GM12878 (cell line): ENCODE data around the gene MACROD2. TPM values are rescaled to one million over a fixed set of nuclear protein-coding genes. Genes with fewer than 3 reads are reported as not detected.

Experiments used
- ATAC-seq: fragments of 200-7000 bp; cut with Tn5 transposase; 3 replicates; pipeline ENCODE4 v1.9.1; 2020; ENCODE audit warnings: mild to moderate bottlenecking, moderate library complexity
- BruUV-seq: library from RNA; stranded (reverse); fragments of 400-500 nt; replicated peaks from 2 replicates; lab custom pipeline; 2021; lab: Mats Ljungman, UMichigan
- CTCF ChIA-PET: fragments of 300-600 bp; sonication (Branson Sonifier 250); formaldehyde crosslinking; extraction: SDS; loops from one replicate; lab custom pipeline; 2021; ENCODE audit warnings: inconsistent platforms; lab: Yijun Ruan, JAX
- POLR2A ChIA-PET: fragments of 350-600 bp; formaldehyde crosslinking; extraction: SDS; loops from one replicate; lab custom pipeline; 2021; ENCODE audit warnings: inconsistent platforms; lab: Charles Lee
- RAD21 ChIA-PET: fragments of 300-600 bp; sonication (Branson Sonifier 250); formaldehyde crosslinking; loops from one replicate; lab custom pipeline; 2023; ENCODE audit warnings: antibody characterized with exemption; ENCODE audit not compliant: unreplicated experiment; lab: Charles Lee
- SMC1A ChIA-PET: fragments of 300-600 bp; sonication (Branson Sonifier 250); formaldehyde crosslinking; loops from one replicate; lab custom pipeline; 2023; ENCODE audit not compliant: unreplicated experiment, uncharacterized antibody; lab: Charles Lee
- DNase-seq: peaks from one replicate; pipeline ENCODE4 v3.0.0-alpha.2; 2011; ENCODE audit warnings: low read depth, low spot score
- FAIRE-seq: peaks from 3 replicates; lab custom pipeline; 2011; peaks lifted over from hg19 to GRCh38; lab: Jason Lieb, UNC
- H2AFZ ChIP-seq: 2 replicates; pipeline ENCODE4 v1.6.0; 2011; ENCODE audit warnings: low read depth, low read length, control low read depth; ENCODE audit not compliant: control insufficient read depth
- H3K27ac ChIP-seq: 2 replicates; pipeline ENCODE4 v1.5.1; 2011; ENCODE audit warnings: control low read depth; ENCODE audit not compliant: control insufficient read depth, insufficient read depth
- H3K27me3 ChIP-seq, 2 experiments: replicated peaks in 1 of 2; 2 replicates each; pipeline versions ENCODE4 v1.6.0 to v1.6.1; 2011; ENCODE audit warnings: low read length in 1 of 2; ENCODE audit not compliant: control insufficient read depth in 2 of 2, insufficient read depth in 2 of 2
- H3K36me3 ChIP-seq, 2 experiments: 2 replicates each; pipeline ENCODE4 v1.5.1; 2011; ENCODE audit warnings: low read length in 1 of 2; ENCODE audit not compliant: control insufficient read depth in 2 of 2, insufficient read depth in 2 of 2
- H3K4me1 ChIP-seq: 2 replicates; pipeline ENCODE4 v1.6.1; 2011; ENCODE audit warnings: mild to moderate bottlenecking, low read length, moderate library complexity, mixed read lengths; ENCODE audit not compliant: control insufficient read depth, insufficient read depth
- H3K4me2 ChIP-seq: 2 replicates; pipeline ENCODE4 v1.6.0; 2011; ENCODE audit warnings: control low read depth; ENCODE audit not compliant: control insufficient read depth, insufficient read depth
- H3K4me3 ChIP-seq: fragments of 200-600 bp; sonication (generic); 2 replicates; pipeline ENCODE4 v1.5.1; 2016
- H3K79me2 ChIP-seq: 2 replicates; pipeline ENCODE4 v1.6.0; 2011; ENCODE audit warnings: low read length; ENCODE audit not compliant: control insufficient read depth, insufficient read depth
- H3K9ac ChIP-seq: 2 replicates; pipeline ENCODE4 v1.8.0; 2011; ENCODE audit warnings: low read length, control low read depth, mixed read lengths; ENCODE audit not compliant: control insufficient read depth, insufficient read depth
- H3K9me3 ChIP-seq: replicated peaks from 3 replicates; pipeline ENCODE4 v1.5.1; 2011; ENCODE audit warnings: mild to moderate bottlenecking, low read length; ENCODE audit not compliant: control insufficient read depth, insufficient read depth
- H4K20me1 ChIP-seq: 2 replicates; pipeline ENCODE4 v1.6.0; 2011; ENCODE audit not compliant: control insufficient read depth, insufficient read depth
- ATF3 ChIP-seq: IDR thresholded peaks from 2 replicates; pipeline ENCODE4 v1.6.1; 2011; ENCODE audit warnings: low read depth, mild to moderate bottlenecking, low read length, moderate library complexity, borderline replicate concordance; ENCODE audit errors: extremely low read depth
- ATF7 ChIP-seq: fragments of 450-650 bp; IDR thresholded peaks from 2 replicates; pipeline ENCODE4 v1.6.1; 2016; ENCODE audit warnings: low read depth, mild to moderate bottlenecking
- BCL11A ChIP-seq: IDR thresholded peaks from 2 replicates; pipeline ENCODE4 v1.6.1; 2011; ENCODE audit warnings: low read depth, low read length
- CHD1 ChIP-seq: IDR thresholded peaks from 2 replicates; pipeline ENCODE4 v1.6.1; 2012; ENCODE audit warnings: low read depth, low read length, improper control_type of control experiment
- FOS ChIP-seq: IDR thresholded peaks from 3 replicates; pipeline ENCODE4 v1.6.1; 2011; ENCODE audit warnings: borderline replicate concordance; ENCODE audit not compliant: insufficient read length; ENCODE audit errors: extremely low read depth
- FOXM1 ChIP-seq: IDR thresholded peaks from 2 replicates; pipeline ENCODE4 v1.6.1; 2012; ENCODE audit warnings: low read depth, mild to moderate bottlenecking, inconsistent platforms, low read length, moderate library complexity
- HDAC2 ChIP-seq: fragments of 200-600 bp; sonication (generic); IDR thresholded peaks from 2 replicates; pipeline ENCODE4 v1.6.1; 2017
- HDAC6 ChIP-seq: fragments of 200-600 bp; sonication (generic); IDR thresholded peaks from one replicate; pipeline ENCODE4 v1.8.0; 2017; ENCODE audit warnings: antibody characterized with exemption; ENCODE audit not compliant: unreplicated experiment
- HSF1 ChIP-seq: fragments of 150-350 bp; IDR thresholded peaks from 2 replicates; pipeline ENCODE4 v1.6.1; 2014; ENCODE audit warnings: mild to moderate bottlenecking, low read depth, low read length
- PAX5 ChIP-seq: IDR thresholded peaks from 2 replicates; pipeline ENCODE4 v1.6.1; 2011; ENCODE audit warnings: low read depth, low read length, borderline replicate concordance
- POLR2AphosphoS5 ChIP-seq: IDR thresholded peaks from 2 replicates; pipeline ENCODE4 v1.6.1; 2011; ENCODE audit warnings: mild to moderate bottlenecking, low read length, inconsistent platforms
- POU2F2 ChIP-seq: IDR thresholded peaks from 3 replicates; pipeline ENCODE4 v1.6.1; 2011; ENCODE audit warnings: low read depth, mild to moderate bottlenecking, low read length, borderline replicate concordance
- SMAD1 ChIP-seq: fragments of 450-650 bp; IDR thresholded peaks from 2 replicates; pipeline ENCODE4 v1.6.1; 2018; ENCODE audit warnings: mild to moderate bottlenecking, low read depth; ENCODE audit not compliant: partially characterized antibody
- TARDBP ChIP-seq: IDR thresholded peaks from 2 replicates; pipeline ENCODE4 v1.6.1; 2016; ENCODE audit warnings: borderline replicate concordance
- USF1 ChIP-seq: IDR thresholded peaks from 2 replicates; pipeline ENCODE4 v1.6.1; 2011; ENCODE audit warnings: borderline replicate concordance, low read depth, mild to moderate bottlenecking, moderate library complexity, mixed read lengths, low read length; ENCODE audit not compliant: insufficient read depth; ENCODE audit errors: extremely low read length
- ZBTB4 ChIP-seq: fragments of 450-650 bp; formaldehyde crosslinking; IDR thresholded peaks from 2 replicates; pipeline ENCODE4 v1.4.0; 2022; ENCODE audit warnings: mild to moderate bottlenecking, moderate library complexity
- ZNF217 ChIP-seq: fragments of 450-650 bp; IDR thresholded peaks from 2 replicates; pipeline ENCODE4 v1.6.1; 2017; ENCODE audit warnings: antibody characterized with exemption, mild to moderate bottlenecking
- ZNF384 ChIP-seq: IDR thresholded peaks from 2 replicates; pipeline ENCODE4 v1.6.1; 2012; ENCODE audit warnings: low read depth, mild to moderate bottlenecking, low read length, improper control_type of control experiment, borderline replicate concordance
- WGBS: methylation state at CpG from one replicate; pipeline ENCODE4 v1.1.6; 2016; ENCODE audit warnings: low lambda C conversion rate; ENCODE audit not compliant: insufficient replicate concordance, insufficient coverage; ENCODE audit errors: missing lambda C conversion rate; 5-methylcytosine and 5-hydroxymethylcytosine counted together
- in situ Hi-C: fragments of 300-500 bp; cut with MboI; formaldehyde crosslinking; loops from 9 replicates; pipeline ENCODE4 v1.14.3; 2018; ENCODE audit warnings: mixed read lengths
- intact Hi-C: fragments of 100-400 bp; cut with micrococcal nuclease; formaldehyde crosslinking; loops from one replicate; pipeline ENCODE4 v1.14.2; 2022; ENCODE audit not compliant: unreplicated experiment
- polyA plus RNA-seq, 11 experiments: library from polyadenylated mRNA; depleted of rRNA in 4 of 11; unstranded in 6 of 11; stranded (reverse) in 5 of 11; fragments of >200 nt; fragmentation: Nextera tagmentation in 4 of 11; fragmentation: Illumina TruSeq in 1 of 11; extraction: Ambion mirVana in 4 of 11; extraction: Trizol in 1 of 11; gene quantifications; 1 replicate in 1 of 11; 2 replicates in 10 of 11; pipeline versions ENCODE4 v1.2.1 to v1.2.3, GENCODE V29; 2011 to 2016; ENCODE audit warnings: inconsistent platforms in 2 of 11, missing spikeins in 2 of 11, low read depth in 1 of 11
- total RNA-seq, 4 experiments: library from RNA; depleted of rRNA in 3 of 4; stranded (reverse); fragments of >200 nt in 3 of 4; fragmentation: Illumina TruSeq in 1 of 4; extraction: Trizol in 1 of 4; gene quantifications; 2 replicates each; pipeline versions ENCODE4 v1.2.1 to v1.2.3, GENCODE V29; 2013 to 2021

Gene MACROD2
- total and polyA plus RNA-seq, 10 of the 15 experiments (the other 5 are each of a cell fraction or from before 2014, with no cell fraction given): 1.1 to 21.5 (median 2.2) TPM

- CTCF ChIA-PET: no interaction called here
- 92% methylated on average over 5 of the region's 5 CpGs for WGBS
- Histone ChIP-seq H3K4me2 (no peak overlapping the region), H3K27me3 (no peaks in the 10 kb centered on the region), H3K9ac (no peak overlapping the region), H4K20me1 (no peaks in the 10 kb centered on the region), H3K9me3 (peaks cover 4% of the 10 kb centered on the region), H3K4me1 (no peaks in the 10 kb centered on the region), H2AFZ (no peak overlapping the region), H3K79me2 (no peaks in the 10 kb centered on the region), H3K36me3 (peaks cover 0 to 2% of the 10 kb centered on the region in 2 experiments; a peak in 3 of 4 replicates), H3K27ac (no peak overlapping the region), H3K4me3 (no peak overlapping the region)
- RAD21 ChIA-PET: no interaction called here
- no TSS peak for BruUV-seq
- ATAC-seq (no peak), FAIRE-seq (no peak), DNase-seq (no peak)
- in situ Hi-C loops: no loop called here
- SMC1A ChIA-PET: interaction anchor here (0.6 to 1.5 kb wide), 2 partner anchors 12 to 647 kb away, joined by 3 to 5 read pairs; no protein-coding TSS in a partner anchor
- TF ChIP-seq ZNF217 (no peak), PAX5 (no peak), POLR2AphosphoS5 (no peak), ZBTB4 (CRISPR knock-in tag) (no peak), CHD1 (no peak), ATF7 (no peak), FOS (no peak), TARDBP (no peak), ATF3 (no peak), SMAD1 (no peak), HDAC6 (no peak), POU2F2 (no peak), ZNF384 (no peak), HDAC2 (no peak), BCL11A (no peak), FOXM1 (no peak), HSF1 (no peak), USF1 (no peak)
- intact Hi-C loops: no loop called here
- POLR2A ChIA-PET: interaction anchor here (0.6 kb wide), 1 partner anchor 102 kb away, joined by 3 read pairs; no protein-coding TSS in a partner anchor
These were observed 1972.0 kb downstream of the MACROD2 start for GRCh38 chr20:15967334-15967733.
